GM18502 (cell line): Measurements from ENCODE around the gene KRT33B.

ENCODE experiments used
- ATAC-seq: cut with Tn5 transposase; IDR thresholded peaks from one replicate; pipeline ENCODE4 v1.9.1; 2021; ENCODE audit warnings: mild to moderate bottlenecking; ENCODE audit not compliant: unreplicated experiment, poor library complexity

The KRT33B gene

GRCh38 chr17:41326173-41327145 is 43.2 kb downstream of the KRT33B start:
- no peak for ATAC-seq

DNA sequence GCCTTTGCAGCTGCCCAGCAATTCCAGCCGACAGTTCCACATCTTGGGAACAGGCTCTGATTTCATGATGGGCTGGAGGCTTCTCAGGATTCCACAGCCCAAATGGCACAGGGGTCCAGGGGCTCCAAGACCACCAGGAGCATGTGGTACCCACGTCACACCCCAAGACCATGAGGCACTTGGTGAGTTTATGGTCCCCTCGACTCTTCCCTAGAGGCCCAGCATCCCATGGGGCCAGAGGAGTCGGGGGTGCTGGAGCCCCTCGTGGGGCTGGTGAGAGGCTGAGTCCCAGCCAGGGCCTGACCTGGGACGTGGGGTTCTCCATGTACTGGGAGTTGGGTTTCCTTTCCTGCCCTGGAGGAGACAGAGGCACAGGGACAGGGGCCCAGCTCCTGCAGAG is 44.0 kb downstream of the KRT33B start:
- ATAC-seq, result no peak

DNA sequence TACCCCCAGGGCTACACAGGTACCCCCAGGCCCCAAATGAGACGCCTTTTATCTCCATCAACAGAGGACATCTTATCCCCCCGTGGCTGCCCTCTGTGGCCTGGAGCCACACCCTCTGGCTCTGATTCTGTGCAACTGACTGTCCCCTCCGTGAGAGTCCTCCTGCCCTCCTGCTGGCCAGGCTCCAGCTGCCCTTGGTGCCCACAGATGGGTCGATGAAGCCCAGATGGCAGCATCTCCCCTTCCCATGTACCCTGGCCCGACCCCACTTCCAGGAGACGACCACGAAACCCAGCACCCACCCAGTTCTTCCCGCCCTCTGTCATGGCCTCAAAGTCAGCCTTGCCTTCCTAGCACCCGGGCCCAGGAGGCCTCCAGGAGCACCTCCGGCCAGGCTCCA is 44.5 kb downstream of the KRT33B start:
- ATAC-seq, result no peak

GRCh38 chr17:41324180-41325075 is 45.2 kb downstream of the KRT33B start:
- ATAC-seq, result no peak

DNA sequence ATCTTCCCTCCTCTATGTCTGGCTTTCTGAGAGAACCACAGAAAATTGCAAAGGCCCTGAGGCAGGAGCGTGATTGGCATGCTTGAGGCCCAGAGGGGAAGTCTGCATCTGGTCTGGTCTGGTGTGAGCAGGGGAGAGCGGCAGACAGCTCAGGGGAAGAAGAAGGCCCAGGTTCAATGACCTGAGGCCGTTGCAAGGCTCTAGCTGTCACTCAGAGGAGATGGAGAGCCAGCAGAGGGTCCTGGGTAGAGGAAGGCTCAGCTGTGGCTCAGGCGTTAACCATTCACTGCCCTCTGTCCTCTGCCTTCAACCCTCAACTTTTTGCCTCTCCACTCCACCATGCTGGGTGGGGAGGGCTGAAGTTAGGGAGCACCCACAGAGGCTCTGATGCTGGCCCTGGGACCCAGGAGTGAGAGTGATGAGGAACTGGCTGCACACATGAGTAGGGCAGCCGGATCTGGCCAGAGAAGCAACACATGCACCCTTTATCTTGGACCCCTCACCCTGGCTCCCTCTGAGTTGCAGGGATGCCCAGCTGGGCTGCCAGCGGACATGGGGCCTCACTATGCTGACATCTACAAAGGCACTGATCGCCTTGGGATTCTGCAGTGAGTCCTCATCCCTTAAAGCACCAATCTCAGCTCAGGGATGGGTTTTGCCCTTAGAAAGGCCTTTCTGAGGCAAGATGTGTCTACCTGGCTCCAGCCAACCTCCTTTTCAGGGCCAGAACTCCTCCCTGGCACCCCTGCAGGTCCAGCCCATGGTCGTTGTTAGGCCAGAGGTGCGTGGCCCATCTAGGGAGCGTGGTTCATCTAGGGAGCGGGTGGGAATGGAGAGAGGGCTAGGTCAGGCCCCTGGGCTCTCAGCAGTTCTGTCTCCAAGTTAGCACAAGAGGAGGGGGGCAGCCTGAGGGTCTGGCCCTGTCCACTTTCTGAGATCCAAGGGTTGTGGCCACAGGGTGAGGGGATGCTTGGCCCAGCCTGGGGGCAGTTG is 46.4 kb downstream of the KRT33B start:
- ATAC-seq, result no peak

DNA sequence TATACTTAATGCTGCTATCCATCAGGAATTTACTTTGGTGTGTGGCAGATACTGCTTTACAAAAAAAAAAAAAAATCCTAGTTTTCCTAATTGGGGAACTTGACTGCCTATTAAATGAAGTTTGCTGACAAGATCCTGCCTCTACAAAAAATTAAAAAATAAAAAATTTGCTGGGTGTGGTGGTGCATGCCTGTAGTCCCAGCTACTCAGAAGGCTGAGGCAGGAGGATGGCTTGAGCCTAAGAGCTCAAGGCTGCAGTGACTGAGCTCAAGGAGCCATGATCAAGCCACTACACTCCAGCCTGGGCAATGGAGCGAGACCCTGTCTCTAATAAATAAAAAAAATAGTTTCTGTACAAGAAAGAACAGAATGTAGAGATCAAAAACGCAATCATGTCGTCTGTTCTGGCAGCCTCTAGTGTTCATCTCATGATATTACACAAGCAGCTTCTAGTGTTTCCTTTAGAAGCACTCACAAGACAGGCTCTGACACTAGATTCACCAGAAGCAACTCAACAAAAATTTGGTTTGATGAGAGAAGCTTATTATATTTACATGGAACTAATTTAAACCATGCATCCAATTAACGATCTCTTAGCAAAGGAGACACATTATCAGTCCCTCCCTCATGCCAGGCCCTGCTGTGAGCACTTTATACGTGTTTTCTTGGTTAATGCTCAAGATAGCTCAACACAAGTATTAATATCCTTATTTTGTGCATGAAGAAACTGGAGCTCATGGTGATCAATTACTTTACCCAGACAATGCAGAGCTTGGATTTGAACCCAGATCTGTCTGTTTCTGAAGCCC is 47.3 kb downstream of the KRT33B start:
- no peak for ATAC-seq

GRCh38 chr17:41318231-41318630 is 51.4 kb downstream of the KRT33B start:
- ATAC-seq, result no peak

DNA sequence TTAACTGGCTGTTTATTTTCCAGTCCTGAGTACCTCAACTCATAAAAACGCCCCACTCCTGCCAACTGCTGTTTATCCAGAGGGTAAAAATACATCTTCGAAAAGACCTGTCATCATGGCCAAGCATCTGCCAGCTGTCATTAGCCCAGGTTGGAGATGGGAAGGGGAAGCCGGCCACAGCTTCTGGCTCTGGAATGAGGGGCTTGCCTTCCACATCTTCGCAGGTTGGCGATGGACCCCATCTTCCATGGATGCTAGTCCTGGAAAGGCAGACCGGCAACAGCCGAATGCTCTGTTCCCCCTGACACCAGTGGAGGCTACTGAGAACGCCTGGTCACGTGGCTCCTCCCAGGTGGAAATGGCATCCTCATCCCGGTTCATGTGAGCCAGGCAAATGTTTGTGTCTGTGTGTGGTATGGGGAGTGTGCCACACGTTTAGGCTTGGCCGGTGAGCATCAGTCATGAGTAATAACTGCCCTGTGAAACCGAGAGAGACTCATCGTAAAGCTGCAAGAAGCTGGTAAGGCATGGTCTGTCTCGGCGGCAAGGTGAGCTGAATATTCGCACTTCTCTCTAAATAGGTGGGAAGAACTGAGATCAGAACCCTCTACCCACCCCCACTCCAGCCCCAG is 53.7 kb downstream of the KRT33B start:
- ATAC-seq, result no peak

DNA sequence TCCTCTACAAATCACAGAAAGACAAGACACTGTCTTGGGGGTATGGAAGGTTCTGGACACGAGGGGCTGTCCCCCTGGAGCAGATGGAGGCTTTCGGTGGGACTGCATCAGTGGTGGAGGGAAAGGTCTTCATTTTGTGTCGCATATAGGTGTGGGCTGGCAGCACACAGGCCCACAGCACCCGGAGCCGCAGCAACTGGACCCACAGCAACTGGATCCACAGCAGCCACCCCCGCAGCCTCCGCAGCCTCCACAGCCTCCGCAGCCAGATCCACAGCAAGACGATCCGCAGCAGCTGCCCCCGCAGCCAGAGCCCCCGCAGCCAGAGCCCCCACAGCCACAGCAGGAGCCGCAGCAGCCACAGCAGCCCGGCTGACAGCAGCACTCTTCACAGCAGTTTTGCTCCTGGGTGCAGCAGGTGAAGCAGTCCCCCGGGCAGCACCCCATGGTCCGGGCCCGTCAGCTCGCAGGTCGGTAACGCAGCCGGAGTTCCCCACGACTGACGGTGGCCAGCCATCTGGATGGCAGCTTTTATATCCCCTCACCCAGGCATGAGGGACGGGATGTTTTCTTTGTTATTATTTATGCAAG is 54.3 kb downstream of the KRT33B start, which contains the start of gene KRTAP17-1:
Gene KRTAP17-1, minus strand, starts transcription at position 507 of the 591 bp plus-strand sequence. Its CDS starts 60 bp downstream, at position 447.
- ATAC-seq, result no peak
